ENCODE measurements around the gene FBLL1.
A peak's percentile ranks its signal among the peaks of the same experiment; 100 is the strongest.
"Not testable (repeated sequence)": the region's sequence is repeated elsewhere in the genome, so short reads cannot be mapped to it uniquely, and the experiment has no call there.

FBLL1 gene

DNA sequence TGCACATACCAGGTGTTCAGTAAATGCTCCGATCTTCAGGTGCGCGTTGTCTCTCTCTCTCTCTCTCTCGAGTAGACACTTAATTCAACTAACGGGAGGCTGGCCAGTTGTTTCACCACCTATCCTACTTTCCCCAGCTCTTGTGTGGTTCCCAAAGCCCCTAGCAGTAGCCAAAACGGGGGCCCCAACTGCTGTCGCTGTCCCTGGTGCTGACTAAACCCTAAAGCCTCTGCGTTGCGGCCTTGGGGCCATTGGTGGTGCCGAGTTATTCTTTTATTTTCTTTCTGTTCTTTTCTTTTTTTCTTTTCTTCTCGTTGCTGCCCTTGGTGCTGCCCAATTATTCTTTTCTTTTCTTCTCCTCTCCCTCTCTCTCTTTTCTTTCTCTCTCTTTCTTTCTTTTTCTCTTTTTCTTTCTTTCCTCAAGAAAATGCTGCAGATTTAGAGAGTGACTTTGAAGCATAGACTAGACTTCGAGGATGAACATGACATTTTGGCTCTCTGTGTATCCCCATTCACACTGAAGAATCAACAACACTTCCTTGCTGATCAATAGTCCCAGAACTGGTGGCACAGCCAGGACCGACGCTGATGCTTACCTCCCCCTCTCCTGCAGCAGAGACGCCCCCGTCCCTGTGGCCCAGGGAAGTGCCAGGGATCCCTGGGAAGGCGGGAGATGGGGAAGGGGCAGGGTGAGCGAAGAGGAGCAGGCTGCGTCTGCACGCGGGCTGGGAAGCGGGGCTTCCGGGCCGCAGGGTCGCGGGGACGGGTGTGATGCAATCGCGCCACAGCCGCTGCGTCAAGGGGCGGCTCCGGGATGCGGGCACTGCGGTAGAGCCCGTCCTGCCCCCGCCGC lies at the start of gene FBLL1:
TSS of gene FBLL1 (plus strand) at position 785 of the 853 bp plus-strand sequence. CDS start 200 bp downstream, outside the sequence.
- peak; percentile 6 for DNase-seq

DNA sequence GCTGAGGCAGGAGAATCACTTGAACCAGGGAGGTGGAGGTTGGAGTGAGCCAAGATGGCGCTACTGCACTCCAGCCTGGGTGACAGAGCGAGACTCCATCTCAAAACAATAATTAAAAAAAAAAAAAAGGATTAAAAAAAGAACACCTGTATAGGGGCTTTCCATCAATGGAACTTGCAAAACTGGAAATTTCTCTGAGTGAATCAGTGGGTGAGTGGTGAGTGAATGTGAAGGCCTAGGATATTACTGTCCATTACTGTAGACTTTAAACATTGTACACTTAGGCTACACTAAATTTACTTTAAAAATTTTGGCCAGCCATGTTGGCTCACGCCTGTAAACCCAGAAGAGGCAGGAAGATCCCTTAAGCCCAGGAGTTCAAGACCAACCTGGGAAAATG lies 48.5 kb upstream of the FBLL1 start:
- DNase-seq, result no peak

DNA sequence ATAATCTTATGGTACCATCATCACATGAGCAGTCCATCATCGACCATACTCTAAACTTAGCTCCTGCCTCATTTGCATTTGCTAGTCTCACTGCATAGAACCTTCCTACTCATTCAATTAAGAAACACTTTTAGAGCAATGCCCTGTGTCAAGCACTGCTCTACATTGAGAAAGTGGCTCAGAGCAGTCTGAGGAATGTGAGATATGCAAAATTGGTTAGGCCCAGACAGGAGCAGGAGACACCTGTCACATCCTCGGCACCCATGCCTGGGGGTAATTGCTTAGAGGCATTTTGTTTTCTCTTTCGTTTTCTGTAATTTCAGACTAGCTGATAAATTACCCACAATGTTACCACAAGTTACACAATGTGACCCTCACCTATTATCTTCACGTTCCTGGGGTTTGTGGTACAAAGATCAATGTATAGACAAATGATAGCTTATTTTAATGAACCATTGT lies 47.7 kb upstream of the FBLL1 start:
- DNase-seq, result no peak

DNA sequence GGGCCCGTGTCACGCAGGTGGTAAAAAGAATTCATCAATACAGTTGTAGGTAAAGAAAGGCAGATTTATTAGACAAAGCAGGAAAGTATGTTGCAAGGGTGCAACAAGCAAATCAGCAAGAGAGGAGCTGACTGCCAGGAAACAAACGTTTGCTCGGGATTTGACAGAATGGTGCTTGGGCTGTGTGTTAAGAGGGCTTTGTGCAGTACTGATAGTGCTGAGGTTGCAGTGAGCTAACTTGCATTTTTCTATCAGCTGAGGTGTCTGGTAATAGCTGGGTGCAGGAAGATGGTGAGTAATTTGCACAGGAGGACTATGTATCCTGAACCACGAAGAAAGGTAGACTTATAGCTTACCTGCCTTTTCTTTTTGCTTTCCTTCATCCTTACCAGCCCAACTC lies 46.7 kb upstream of the FBLL1 start:
- DNase-seq, result no peak

DNA sequence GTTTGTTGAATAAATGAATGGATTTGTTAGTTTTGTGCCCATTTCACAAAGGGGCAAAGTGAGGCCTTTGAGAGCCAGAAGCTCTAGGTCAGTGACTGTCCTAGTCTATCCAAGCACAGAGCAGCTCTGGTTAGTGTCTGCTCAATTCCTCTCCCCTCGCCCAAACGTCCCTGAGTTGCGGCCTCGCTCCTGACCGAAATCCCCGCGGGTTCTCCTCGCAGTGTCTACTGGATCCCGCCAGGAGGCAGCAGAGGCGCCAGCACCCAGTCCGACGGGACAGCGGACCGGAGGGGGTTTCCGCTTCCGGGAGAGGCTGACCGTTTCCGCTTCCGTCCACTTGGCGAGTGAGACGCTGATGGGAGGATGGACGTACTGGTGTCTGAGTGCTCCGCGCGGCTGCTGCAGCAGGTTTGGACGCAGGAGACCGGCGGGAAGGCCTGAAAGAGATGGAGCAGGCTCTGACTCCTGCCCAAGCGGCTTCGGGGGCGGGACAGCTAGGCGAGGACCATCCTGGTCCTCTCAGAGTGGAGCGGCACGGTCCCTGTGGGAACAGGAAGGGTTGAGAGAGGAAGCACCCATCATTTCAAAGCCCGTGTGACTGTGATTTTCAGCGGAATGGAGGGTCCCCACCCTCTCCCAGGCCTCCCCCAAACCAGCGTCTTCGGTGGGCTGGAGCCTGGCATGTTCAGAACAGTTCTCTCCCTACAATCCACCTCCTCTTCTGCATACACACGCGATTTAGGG lies 42.8 kb upstream of the FBLL1 start, which contains the start of gene RARS1:
TSS of gene RARS1 (plus strand) at position 336 of the 744 bp plus-strand sequence. CDS start at position 364, 28 bp downstream.
- DNase-seq, result peak; percentile 74

DNA sequence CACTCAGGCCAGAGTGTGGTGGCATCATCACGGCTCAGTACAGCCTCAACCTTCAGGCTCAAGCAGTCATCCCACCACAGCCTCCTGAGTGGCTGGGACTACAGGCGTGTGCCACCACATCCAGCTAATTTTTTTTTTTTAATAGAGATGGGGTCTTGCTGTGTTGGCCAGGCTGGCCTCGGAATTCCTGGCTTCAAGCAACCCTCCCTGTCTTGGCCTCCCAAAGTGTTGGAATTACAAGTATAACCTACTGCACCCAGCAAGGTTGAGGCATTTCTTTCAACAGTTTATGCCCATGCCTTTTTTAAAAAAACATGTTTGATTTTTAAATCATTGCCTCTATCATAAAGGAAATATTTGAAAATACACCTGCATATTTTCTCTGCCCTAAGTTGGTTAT lies 40.0 kb upstream of the FBLL1 start:
- DNase-seq, result no peak

DNA sequence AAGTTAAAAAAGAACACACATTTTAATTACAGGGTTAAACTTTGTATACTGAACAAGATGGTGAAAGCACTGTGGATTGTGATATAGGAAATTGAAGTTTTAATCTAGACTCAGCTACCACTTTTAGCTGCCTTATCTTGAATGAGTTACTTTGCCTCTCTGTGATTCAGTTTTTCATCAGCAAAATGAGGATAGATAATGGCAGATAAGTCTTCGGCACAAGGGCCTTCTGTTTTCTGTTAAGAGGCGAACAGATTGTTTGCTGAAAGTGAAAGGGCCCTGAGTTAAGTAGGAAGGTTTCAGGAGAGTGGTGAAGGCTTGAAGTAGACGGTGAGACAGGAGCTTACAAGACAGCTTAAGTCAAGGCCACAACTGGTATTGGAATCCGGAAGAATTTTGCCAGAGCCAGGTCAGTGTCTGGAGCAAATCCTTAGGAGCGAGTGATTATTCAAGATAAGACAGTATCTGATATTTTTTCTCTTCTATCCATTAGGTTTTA lies 35.0 kb upstream of the FBLL1 start:
- DNase-seq, result no peak

DNA sequence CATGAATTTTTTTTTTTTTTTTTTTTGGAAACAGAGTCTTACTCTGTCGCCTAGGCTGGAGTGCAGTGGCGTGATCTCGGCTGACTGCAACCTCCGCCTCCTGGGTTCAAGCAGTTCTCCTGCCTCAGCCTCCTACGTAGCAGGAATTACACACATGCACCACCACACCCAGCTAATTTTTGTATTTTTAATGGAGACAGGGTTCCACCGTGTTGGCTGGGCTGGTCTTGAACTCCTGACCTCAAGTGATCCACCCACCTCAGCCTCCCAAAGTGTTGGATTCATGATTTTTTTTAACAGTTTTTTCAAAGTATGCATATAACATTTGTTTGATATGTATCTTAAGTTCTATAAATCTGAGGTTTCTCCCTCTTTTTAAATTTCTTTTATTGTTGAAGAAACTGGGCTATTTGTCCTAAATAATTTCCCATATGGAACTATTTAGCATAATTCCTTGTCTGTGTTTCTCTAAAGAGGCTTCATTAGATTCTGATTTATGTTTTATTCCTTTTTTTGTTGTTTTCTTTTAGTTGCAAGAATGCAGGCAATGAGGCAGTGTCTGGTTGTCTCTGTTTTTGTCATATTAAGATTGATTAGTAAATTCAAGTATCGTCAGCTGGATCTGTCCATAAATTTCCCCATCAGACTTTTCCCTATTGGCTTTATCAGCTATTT lies 26.4 kb upstream of the FBLL1 start:
- DNase-seq, result no peak

DNA sequence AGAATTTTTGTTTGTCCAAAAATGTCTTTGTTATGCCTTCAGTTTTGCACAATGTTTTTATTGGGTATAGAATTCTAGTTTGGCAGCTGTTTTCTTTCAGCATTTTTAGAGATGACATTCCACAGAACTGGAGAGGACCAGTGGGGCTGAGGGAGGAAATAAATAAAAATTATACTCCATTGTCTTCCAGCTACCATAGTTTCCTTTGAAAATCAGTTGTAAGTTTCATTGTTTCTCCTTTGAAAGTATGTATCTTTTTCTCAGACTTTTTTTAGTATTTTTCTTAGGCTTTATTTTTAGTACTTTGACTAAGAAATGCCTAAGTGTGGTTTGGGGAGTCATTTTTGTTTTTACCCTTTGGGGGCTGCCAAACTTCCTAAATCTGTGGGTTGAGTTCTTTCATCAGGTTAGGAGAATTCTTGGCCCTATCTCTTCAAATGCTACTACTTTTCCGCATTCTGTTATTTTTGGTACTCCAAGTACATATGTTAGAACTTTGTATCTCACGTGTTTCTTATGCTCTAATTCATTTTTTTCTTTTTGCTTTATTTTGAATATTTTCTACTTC lies 15.2 kb upstream of the FBLL1 start:
- no peak for DNase-seq

DNA sequence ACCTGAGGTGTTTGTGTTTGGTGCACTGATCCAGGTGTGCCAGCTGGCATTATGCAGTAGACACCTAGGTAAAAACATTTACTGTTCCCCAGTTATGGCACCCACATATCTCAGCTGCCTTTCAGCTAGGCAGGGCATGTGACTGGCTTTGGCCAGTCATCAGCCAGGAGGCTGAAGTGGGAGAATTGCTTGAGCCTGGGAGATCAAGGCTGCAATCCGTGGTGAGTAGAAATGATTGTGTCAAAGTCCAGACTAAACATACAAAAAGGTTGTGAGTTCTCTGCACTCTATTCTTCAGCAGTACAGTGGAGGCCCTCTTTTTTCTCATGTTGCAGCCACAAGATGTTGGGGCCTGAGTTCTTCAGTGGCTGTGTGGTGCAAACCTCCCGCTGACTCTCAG lies 3.2 kb upstream of the FBLL1 start:
- DNase-seq, result no peak

DNA sequence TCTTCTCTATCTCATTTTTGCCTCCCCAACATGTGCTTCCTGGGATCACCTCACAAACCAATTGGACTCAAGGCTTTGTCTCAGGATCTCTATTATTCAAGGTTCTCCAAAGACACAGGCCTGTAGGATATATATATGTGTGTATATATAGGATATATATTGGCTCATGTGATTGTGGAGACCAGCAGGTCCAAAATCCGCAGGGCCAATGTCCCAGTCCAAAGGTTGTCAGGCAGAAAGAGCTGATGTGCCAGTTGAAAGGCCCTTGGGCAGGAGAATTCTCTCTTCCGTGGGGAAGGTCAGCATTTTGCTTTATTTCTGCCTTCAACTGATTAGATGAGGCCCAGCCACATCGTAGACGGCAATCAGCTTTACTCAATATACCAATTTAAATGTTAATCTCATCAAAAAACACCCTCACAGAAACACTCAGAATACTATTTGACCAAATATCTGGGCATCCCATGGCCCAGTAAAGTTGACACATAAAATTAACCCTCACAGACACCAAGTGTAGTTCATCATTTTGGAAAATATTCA lies 1.3 kb upstream of the FBLL1 start:
- no peak for DNase-seq

DNA sequence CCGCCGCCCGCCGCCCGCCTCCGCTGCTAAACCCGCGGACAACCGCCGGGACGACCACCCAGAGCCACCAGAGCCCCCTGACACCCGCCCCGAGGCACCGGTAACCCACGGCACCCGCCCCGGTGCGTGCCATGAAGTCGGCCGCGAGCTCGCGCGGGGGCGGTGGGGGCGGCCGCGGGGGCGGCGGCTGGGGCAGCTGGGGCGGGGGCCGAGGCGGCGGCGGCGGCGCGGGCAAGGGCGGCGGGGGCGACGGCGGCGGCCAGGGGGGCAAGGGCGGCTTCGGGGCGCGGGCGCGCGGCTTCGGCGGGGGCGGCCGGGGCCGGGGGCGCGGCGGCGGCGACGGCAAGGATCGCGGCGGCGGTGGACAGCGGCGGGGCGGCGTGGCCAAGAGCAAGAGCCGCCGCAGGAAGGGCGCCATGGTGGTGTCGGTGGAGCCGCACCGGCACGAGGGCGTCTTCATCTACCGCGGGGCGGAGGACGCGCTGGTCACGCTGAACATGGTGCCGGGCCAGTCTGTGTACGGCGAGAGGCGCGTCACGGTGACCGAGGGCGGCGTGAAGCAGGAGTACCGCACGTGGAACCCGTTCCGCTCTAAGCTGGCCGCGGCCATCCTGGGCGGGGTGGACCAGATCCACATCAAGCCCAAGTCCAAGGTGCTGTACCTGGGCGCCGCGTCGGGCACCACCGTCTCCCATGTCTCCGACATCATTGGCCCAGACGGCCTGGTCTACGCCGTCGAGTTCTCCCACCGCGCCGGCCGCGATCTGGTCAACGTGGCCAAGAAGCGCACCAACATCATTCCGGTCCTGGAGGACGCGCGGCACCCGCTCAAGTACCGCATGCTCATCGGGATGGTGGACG lies 499 bp downstream of the FBLL1 start:
- no peak for DNase-seq

DNA sequence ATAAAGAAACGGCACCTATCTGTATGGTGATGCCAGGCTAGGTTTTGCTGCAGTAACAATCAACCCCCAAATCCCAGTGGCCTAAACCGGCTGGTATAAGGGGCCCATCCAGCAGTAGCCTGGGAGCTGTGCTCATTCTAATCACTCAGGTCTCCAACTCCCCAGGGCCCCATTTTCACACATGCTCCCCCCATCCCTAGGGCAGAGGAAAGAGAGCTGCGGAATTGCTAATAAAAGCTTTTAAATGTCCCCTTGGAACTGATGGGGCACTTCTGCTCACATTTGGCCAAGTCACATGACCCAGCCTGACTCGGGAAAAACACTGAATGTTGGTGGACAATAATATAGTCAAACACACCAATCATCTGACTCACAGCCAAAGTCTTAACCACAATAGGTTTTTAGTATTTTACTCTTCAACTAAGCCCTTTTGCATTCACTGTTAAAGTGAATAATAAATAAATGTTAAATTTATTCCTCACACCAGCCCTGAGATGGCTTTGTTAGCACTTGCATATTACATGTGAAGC lies 1.6 kb downstream of the FBLL1 start:
- DNase-seq, result no peak

DNA sequence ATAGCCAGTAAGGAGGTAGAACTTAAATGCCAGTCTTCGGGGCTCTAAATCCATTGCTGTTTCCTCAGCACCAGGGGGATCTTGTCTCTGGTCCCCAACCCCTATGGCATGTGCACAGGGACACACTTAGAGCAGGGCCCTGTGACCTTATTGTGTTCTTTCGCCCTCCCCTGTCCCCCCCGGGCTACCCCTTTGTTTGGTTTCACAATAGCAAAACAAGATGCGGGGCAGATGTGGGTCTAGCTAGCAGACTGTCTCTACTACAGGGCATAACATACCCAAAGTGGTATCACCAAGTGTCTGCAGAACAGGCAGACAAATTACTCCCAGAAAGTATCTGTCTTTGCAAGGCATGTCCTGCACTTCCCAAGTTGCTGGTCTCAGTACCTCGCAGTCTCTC lies 2.1 kb downstream of the FBLL1 start:
- no peak for DNase-seq

DNA sequence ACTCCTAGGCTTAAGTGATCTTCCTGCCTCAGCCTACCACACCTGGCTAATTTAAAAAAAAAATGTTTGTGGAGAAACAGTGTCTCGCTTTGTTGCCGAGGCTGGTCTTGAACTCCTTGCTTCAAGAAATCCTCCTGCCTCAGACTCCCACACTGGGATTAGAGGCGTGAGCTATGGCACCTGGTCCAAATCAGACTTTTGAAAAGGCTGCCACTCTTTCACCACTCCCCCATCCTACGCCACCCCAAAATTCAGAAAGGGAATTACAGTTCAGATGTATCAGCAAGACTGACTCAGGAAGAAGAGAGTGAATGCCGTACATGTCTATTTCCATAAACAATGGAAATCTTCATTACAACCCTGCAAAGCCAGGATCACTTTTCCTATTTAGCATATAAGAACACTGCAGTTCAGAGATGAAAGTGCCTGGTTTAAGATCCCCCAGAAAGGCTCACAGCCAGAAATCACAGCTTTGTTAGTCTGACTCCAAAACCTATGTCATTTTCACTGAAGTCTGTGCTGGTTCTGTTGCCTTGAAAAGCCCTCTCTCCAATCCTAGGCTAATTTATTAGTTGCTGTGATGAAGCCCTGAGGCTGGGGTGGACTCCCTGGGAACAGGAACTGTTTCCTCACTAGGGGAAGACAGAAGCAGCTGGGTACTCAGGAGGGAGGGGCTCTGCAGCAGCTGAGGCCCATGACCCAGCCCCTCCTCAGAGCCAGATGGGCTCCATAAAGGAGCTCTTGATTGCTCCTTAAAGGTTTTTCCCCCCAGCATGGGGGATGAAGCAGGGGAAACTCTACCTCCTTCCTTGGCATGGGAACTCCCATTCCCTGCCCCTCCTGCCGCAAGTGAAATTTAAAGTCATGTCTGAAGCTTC lies 3.1 kb downstream of the FBLL1 start:
- no peak for DNase-seq

DNA sequence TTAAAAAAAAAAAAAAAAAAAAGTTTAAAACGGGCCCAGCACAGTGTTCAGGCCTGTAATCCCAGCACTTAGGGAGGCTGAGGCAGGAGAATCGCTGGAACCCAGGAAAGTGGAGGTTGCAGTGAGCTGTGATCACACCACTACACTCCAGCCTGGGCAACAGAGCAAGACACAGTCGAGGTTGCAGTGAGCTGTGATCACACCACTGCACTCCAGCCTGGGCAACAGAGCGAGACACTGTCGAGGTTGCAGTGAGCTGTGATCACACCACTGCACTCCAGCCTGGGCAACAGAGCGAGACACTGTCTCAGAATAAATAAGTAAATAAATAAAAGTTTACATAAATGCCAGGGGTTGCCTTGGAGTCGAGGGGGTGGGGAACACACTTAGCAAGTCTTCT lies 5.2 kb downstream of the FBLL1 start:
- not testable (repeated sequence) for DNase-seq

DNA sequence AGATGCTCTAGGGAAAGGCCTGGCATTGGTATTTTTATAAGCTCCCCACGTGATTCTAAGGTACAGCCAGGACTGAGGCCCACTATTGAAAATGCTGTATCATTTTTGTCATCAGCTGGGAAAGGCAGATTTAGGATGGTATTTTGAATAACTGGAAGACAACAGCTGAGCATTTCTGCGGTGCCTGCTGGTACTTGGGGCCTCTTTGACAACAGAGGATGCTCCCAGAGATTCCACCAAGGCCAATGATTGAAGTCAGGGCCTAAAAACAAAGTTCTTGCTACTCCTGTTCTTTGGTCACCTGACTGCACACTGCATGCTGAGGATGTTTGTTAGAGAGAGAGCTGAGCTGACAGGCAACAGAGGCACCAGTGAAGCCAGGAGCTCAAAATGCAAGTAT lies 8.1 kb downstream of the FBLL1 start:
- DNase-seq, result no peak

DNA sequence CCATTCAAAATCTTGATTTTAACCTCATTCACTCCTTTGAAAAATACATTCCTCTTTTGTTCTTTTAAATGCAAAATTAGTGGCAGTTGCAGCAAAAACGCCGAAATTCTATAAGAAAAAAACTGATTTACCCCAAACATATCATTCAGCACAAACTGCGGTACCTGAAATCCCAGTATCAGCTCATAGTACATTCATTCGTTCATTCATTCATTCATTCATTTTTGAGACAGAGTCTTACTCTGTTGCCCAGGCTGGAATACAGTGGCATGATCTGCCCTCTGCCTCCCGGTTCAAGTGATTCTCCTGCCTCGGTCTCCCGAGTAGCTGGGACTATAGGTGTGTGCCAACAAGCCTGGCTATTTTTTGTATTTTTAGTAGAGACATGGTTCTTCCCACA lies 20.4 kb downstream of the FBLL1 start:
- no peak for DNase-seq

DNA sequence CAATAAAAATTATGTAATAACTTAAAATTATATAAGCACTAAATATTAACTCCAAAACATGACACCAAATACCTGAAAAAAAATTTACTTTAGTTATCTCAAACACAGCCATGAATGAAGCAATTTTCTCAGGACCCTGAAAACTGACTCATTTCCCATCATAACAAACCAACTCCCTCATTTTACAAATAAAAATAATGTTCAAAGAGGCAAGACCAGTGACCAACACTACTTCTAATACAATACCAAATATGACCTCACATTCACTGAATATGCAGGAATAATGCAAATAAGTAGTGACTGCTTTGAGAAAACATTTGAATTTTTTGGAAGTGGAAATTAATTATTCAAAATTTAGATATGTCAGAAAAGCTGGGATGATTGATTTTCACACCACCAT lies 21.6 kb downstream of the FBLL1 start:
- DNase-seq, result no peak

DNA sequence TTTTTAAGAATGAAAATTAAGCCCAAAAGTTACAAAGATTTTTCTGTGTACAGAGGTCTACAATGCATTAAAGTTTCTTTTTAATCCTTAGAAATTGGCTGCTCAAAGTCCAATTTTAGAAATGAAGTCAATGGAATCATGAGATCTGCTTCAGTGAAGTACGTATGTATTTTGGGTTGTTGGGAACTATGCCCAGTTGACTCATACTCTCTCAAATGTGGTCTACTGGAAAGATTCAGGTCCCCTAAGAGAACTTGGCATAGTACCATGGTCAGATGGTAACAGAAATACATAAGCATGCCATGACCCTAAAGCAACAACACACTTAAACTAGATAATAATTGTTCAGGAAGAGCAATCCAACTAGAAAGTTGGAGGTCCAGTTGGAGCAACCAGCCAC lies 23.0 kb downstream of the FBLL1 start:
- peak; percentile 92 for DNase-seq

Measured in NCI-H446 treated with DMSO at 0.1 percent for 48 hours (cell line).